ENCODE measurements around the gene SYNE1.
"Not testable (repeated sequence)": the region's sequence is repeated elsewhere in the genome, so short reads cannot be mapped to it uniquely, and the experiment has no call there.

Gene SYNE1

DNA sequence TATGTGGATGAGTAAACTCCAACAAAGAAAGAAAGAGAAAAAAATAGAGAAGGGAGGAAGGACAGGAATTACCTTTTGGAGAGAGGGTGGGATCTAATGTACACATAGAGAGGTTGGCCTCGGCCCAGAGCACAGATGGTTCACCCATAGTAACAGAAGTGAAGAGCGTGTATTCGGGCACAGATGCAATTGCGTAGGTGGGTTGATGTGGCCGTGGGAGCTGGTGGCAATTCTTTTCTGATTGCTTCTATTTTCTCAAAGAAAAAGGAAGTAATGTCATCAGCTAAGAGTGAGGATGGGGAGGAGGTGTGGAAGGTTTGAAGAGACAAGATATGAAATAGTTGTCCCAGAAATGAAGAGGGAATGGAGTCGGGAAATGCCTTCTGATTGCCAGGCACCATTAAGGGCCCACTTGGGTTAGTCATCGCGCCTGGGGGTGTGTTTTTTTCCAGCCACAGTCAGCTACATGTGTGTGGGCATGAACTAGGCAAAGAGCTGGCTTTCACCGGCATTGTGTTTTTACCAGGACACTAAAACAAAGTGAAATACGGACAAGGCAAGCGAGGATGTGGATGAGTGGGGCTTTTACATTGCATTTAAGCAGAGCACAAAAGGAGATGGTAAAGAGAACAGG, 158.7 kb downstream of the SYNE1 start:
- no peak for DNase-seq

DNA sequence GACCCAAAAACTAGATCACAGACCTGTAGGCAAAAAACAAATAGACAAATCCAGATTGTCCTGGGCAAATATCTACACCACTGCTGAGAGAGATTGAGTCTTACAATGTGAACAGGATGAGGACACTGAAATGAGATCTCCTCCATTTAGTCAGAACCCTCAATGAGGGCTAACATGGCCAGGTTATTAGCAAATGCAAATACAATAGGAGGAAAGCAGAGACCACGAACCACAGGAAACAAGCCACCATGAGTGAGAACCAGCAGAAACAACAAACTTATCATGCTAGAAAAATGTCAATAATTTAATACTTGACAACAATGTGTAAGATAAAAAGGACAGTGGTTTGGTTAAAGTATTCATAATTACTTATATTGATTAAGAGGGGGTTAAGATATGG, 162.8 kb downstream of the SYNE1 start:
- no peak for DNase-seq

DNA sequence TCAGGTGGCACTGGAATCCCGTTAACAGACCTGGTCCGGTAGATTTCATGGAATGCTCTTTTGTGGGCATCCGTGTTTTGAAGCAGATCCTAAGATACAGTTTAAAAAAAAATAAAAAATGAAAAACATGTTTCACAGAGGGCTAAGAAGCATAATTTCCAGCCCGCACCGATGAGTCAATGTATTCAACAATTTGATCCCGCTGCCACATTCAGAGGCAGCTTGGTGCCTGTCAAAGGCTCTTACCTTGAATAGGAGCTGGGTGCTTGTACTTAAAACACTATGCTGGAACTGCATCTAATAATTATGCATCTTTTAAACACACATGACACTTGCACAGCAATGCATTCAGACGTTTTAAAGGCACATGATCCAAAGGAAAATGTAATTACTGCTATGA, 164.8 kb downstream of the SYNE1 start:
- no peak for DNase-seq

DNA sequence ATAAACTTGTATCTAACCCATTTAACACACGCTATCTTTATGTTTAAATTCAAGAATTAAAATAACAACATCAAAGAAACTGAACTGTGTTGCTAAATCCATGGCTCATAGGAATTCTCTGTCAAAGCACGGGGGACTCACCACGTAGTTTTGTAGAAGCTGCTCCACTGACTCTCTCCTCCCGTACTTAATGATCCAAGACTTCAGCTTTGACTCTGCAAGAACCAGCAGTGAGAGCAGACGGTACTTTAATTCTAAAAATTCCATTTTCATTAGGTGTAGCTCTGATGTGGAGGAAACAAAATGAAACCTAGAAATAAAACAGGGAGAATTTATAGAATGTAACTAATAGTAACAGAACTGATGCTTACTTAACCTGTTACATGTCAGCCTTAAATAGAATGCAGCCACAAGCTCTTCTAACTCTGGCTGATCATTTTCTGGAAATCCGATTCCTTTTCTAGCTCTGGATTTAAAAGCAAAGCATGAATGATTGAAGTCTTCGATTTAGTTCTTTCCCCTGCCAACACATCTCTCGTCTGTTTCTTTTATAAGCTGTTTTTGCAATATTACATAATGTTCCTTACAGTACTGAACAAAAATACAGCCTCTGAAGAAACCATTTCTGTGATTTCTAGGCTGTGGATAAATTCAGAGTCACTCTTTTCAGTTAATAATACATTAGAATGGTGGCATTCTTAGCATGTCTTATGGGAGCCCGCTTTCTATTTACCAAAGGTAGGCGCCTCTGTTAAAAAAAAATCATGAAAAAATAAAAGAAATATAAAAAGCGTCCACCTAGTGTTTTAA, 165.5 kb downstream of the SYNE1 start:
- DNase-seq = no peak

DNA sequence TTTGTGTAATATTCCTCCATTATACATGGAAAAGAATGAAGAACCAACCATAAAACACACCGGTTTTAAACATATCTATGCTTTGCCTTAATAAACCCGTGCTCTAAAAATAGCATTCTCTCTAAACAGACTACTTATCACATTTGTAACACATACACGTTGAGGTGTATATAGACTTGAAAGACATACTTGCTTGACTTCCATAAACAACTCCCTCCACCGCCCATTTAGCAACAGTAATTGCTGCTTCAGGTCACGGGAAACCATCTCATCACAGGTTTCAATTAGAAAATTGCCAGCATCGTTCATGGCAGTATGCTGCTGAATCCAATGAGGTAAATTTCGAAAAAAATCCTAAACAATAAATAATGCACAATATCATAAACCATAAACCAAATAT, 174.0 kb downstream of the SYNE1 start:
- DNase-seq = no peak

DNA sequence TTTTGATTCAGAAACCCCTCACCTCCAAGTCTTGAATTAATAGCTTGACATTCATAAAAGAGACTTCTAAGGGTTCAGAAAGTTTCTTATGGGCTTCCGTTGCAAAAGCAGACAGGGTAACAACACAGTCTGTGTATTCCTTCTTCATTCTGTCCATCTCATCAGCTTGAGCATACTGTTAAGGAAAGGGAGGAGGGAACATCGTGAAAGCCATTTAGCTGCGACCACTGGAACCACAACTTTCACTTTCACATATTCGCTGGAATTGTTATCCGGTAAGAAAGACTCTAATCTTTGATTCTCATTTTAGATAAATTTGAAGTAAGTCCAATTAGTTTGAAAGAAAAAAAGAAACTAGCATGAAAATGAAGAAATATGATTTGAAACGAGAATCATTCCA, 174.4 kb downstream of the SYNE1 start:
- DNase-seq = no peak

DNA sequence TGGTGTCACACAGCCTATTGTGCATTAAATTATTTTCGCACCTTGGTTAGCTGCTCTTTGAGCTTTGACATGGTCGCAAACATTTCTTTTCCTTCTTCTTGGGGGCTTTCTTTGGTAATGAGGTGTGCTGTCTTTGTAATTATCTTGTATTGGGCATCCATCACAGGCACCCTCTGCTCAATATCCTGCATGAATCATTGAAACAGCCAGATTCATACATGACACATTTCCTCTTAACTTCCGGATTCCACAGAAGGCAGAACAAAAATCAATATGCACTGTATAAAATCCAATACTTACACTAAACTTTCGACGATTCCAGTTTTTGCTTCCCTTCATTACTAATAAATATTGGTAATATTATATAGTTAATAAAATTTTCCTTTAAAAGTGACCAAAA, 175.6 kb downstream of the SYNE1 start:
- no peak for DNase-seq

DNA sequence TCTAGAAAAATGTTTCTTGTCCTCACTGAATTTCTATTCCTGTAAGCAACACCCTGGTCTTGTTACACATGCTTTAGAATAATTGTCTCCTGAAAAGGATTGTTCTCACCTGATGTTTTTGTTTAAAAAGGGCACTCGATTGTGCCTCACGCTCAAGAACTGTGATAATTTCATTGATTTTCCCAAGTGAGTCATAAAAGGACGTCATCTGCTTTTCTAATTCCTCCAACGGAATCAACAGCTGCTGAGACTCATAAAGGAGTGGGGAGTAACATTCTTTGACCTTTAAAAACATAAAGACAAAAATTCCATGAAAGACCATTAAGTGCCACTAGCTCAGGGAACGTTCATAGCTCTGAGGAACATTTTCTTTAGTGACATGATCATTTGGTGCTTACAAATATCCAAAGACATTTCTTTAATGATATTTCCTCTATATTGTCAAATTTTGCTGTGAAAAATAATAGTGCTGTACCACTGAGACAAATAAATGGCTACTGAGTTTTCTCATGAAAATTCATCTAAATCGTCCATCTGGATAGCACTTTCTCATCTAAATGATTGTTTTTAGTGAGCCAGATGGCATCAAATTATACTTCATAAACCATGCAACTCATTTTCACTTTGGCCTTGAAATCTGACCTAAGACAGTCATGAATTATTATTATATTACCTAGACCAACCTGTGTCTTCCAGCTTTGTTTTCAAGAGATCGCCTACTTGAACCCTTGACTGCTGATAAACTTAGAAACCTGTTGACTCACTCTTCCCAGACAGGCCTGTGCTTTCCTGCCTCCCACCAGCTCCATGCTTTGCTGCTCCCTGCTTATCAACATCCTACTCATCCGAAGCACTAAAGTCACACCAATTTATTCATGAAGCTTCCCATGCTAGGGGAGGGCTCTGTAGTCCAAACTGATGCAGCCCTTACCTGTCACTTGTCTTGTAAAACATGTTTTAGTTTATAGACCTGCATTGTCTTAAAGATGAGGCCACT, 178.2 kb downstream of the SYNE1 start:
- DNase-seq = no peak

DNA sequence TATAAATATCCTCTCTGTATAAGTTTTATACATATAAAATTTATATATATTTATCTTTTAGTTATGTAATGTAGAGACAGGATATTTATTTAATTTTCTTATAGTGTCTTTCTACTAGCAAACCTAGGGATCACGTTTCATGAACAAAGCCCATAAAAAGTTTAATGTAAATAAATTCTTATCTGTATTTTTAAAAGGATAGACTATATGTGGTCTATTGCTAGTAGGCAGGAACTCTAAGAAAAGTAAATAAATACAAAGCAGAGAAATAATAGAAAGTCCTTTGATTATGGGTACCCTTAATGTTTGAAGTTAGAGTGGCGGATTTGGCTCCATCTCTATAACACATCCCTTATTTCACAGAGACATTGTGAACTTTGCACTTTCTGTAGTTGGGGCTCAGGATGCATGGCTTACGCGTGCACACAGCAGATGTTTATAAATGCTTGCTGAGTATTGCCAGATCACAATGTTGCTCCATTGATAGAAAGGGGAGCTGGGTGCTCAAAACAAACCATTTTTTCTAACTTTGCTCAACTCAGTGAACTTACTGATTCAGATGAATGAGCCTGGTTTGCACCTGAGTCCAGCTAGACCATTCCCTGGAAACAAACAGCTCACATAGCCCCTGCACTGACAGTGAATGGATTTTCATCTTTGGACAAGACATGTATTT, 179.1 kb downstream of the SYNE1 start:
- no peak for DNase-seq

DNA sequence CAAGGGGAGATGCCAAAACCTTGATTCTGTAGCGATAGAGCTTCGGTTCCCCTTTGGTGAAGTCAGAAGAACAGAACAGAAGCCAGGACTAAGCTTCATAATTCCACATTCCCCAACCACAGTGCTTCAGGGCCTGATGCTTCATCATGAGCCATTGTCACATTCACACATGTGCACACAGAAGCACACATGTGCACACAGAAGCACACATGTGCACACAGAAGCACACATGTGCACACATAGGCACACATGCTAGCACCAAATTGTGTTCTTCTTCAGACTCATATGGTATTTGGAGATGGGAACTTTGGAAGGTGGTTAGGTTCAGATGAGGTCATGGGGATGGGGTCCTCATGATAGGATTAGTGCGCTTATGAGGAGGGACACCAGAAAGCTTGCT, 183.2 kb downstream of the SYNE1 start:
- DNase-seq = no peak

DNA sequence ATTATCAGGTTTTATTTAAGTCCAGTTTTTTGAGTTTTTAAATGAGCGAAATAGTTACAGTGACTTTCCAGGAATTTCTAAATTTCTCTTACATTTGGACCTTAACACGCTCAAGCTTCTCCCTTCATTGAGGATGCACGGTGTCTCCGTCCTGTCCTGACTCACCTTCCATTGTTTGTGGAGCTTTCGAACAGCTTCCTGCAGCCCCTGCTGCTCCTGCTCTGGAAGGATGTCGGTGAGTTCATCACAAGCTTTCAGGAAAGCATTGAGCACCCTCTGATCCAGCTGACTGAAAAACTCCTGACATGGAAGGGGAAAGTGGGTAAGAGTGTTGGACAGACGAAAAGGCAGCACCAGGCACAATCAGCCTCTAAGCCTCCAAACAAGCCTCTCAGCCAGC, 183.7 kb downstream of the SYNE1 start:
- no peak for DNase-seq

DNA sequence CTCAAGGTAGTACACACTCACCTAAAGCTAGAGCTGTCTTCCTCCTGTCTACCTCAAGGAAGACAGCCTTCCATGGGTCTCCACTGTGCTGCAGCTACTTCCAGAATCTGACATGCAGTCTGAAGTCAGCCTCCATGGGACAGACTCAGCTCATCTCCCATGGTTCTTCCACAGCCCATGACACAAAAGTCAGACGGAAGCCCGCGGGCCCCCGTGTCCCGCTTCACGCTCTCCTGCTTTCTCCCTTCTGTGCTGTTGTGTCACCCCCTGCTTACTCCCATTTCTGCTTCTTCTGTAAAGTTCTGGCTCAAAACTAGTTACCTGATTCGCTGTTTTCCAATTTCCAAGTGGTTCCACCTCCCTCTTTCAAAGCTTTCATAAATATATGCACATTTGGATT, 184.5 kb downstream of the SYNE1 start:
- no peak for DNase-seq

DNA sequence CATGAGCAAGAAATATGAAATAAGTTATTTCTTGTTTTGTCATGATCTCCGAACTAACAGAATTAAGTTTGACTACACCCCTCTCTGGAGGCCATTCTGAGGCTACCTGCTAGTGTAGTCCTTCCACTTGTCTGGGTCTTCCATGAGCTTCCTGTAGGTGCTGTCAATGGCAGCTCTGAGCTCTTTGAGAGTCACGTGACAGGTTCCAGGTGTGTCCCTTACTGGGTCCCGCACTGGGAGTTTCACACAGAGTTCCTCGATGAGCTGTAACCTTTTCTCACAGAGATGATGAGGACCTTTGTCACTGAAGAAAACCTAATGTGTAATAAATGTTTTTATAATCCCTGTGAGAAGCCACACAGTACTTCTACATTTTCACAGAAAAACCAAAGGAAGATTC, 186.6 kb downstream of the SYNE1 start:
- DNase-seq = no peak

DNA sequence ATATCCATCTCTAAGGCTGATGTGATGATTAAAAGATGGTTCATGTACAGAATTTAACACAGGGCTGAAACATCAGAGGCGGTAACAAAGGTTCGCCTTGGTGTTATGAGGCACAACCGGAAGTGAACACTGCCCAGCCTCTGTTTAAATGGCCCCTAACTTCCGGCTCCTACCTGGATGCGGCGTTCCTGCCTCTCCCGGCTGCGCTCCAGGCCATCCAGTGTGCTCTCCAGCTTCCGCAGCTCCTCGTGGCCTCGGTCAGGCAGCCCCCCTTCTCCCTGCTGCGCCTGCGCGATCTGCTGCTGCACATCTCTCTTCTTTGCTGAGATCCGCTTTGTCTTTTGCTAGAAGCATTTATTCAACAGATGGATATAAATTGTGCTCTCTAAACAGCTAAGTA, 195.3 kb downstream of the SYNE1 start:
- DNase-seq = no peak

DNA sequence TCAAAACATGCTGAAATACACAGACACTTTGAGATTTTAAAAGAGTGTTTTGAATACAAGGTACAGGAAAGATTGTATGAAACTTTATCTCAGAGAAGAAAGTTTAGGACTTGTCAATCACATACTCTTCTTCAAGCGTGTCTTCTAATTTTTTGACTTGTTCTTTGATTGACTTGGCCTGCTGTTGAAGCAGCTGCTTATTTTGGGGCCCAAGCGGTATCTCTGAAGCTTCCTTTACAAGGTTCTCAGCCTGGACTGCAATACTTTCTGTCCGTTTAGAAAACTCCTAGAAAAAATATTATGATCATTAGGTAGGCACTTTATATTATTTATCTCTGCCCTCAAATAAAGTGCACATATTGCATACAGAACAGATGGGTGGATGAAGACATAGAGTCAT, 201.3 kb downstream of the SYNE1 start:
- no peak for DNase-seq

DNA sequence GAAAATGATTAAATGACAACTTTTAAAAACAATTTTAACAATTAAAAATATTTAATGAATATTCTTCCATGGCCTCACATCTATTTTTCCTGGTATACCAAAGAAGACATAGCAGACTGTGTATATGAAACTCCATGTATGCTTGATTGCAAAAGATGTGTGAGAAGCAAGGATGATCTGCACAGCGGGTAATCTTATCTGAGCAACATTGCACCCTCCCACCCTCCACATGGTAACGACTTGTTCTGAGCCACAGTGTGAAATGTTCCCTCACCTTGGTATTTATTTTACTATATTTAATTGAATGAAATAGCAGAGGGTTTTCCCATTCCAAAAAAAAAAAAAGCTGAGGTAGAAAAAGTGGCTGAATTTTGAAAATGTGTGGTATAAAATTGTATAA, 204.4 kb downstream of the SYNE1 start:
- DNase-seq = no peak

DNA sequence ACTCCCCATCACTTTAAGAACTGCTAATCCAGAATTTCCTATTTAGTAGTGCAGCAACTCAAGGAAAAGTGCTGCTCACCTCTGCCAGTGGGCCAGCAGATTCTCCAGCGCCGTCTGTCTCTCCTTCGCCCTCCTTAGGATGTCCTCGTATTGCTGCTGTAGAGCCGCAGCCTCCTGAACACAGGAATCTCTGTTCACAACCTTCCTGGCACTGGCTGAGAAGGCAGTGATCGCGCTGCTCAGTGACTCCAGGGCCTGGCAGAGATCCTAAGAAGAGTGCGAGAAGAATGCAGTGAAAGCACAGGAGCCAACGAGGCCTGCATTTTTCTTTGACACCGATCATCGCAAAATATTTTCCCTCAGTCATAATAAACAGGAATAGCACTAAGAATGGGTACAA, 209.0 kb downstream of the SYNE1 start:
- no peak for DNase-seq

DNA sequence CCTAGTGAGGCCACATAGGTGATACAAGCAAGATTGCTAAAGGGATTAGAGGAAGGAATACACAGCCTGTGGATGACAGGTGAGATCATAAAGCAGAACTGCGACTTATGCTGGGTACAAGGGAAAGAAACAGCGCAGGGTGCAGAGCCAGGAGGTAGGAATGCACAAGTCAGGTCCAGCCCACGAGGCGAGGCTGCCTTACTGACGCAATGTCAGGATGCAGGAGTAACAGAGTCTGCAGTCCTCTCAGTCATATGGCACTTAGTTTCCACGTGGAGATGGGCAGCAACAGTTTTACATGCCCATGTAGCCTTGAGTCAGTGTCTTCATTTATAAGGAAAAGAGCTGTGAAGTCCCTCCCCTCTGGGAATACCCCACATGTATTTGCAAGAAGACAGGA, 210.9 kb downstream of the SYNE1 start:
- DNase-seq = no peak

DNA sequence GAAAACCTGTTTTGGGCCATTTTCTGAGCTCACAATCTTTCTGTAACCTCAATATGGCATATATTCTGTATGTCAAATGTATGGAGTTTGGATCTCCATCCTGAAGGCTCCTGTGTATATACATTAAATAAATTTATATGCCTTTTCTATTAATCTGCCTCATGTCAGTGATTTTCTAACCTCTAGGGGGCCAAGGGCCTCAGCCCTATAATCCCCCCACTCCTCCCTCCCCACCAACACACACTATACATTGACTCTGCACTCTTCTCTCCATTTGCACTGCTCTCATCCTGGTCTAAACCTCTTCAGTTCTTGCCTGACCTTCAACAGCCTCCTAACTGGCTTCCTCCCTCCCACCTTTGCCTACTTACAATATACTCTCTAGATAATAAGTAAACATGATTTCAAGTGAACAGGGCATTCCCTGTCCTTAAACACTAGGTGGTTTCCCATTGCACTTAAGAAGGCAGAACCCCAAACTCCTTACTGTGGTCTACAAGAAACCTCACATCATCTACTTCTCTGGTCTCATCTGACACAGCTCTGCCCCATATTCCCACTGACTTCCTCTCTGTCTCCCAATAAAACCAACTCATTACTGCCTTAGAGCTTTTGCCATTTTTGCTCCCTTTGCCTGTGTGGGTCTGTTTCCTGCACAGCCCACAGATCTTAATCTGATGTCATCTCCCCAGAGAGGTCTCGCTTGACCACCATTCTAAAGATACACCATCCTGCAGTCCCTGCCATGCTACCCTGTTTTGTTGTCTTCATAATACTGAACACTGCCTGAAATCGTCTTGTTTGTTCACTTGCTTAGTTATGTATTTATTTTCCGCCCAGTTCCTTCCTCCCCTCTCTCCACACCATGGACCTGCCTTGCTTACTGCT, 213.7 kb downstream of the SYNE1 start:
- DNase-seq = no peak

DNA sequence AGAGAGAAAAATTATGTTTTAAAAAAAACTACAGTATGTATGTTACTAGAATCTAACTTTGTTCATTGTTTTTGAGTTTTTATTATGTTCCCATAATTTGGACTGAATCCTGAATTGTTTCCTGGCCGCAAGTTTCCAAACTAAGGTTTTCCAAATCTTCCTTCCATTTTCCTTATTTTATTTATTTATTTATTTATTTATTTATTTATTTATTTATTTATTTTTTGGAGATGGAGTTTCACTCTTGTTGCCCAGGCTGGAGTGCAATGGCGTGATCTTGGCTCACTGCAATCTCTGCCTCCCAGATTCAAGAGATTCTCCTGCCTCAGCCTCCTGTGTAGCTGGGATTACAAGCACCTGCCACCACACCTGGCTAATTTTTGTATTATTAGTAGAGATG, 215.7 kb downstream of the SYNE1 start:
- not testable (repeated sequence) for DNase-seq

DNA sequence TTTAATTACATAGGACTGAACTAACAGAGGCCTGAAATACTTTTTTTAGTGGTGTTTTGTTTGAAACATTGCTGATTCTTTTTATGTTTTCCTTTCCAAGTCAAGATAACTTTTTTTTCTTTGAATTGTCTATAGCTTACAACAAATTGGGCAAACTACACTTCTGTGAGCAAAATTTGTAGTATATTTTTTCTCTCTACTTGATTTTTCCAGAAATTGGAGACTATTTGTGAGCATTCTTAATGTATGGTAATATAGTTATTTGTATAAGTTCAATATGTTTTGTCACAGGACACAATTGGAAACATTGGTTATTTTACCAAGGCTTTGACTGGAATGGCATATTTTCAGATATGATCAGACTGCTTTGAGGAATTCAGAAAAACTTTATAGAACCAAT, 216.5 kb downstream of the SYNE1 start:
- no peak for DNase-seq

DNA sequence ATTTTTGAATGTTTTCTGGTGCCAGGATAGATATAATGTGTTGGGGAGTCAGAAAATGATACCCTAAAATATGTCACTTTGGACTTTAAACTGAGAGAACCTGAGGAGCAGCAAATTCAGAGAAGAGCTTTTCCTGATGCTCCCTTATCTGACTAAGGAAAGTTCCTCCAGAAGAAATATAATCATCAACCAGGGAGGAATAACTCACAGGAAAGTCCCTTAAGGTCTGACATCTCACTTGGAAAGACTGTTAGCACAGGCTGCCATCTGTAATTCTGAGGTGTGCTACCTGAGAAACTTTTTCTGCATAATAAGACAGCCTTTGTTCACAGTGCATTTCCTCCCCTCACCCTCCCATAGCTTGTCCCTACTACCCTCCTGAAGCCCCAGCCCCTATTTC, 218.6 kb downstream of the SYNE1 start:
- no peak for DNase-seq
